H1 (cell line): ENCODE data around the gene CIT. TPM values are rescaled to one million over a fixed set of nuclear protein-coding genes. Genes with fewer than 3 reads are reported as not detected.

Source experiments
- BCL11A ChIP-seq, 2 experiments: IDR thresholded peaks; one replicate each; pipeline ENCODE4 v1.6.1; 2011; ENCODE audit warnings: low read depth in 2 of 2, low read length in 2 of 2, mild to moderate bottlenecking in 2 of 2
- FOSL1 ChIP-seq: IDR thresholded peaks from 2 replicates; pipeline ENCODE4 v1.6.1; 2011; ENCODE audit warnings: mild to moderate bottlenecking, low read depth, low read length, moderate library complexity; ENCODE audit not compliant: insufficient read depth
- GTF2F1 ChIP-seq: IDR thresholded peaks from 2 replicates; pipeline ENCODE4 v1.6.1; 2012; ENCODE audit warnings: low read depth, low read length, improper control_type of control experiment, borderline replicate concordance
- HDAC6 ChIP-seq: IDR thresholded peaks from one replicate; pipeline ENCODE4 v1.7.1; 2012; ENCODE audit warnings: low read depth, mild to moderate bottlenecking, inconsistent platforms, low read length, moderate library complexity
- TAF1 ChIP-seq: IDR thresholded peaks from 2 replicates; pipeline ENCODE4 v1.6.1; 2011; ENCODE audit warnings: mild to moderate bottlenecking, low read depth, low read length
- polyA plus RNA-seq, 7 experiments: library from polyadenylated mRNA; depleted of rRNA in 3 of 7; stranded (reverse) in 5 of 7; unstranded in 2 of 7; fragments of >200 nt in 5 of 7; fragments of 200-250 nt in 2 of 7; gene quantifications; 1 replicate in 5 of 7; 2 replicates in 1 of 7; 4 replicates in 1 of 7; pipeline versions ENCODE4 v1.2.1 to v1.2.3, GENCODE V29; 2011 to 2013; ENCODE audit warnings: missing spikeins in 2 of 7, mixed read lengths in 2 of 7
- total RNA-seq: library from RNA; stranded (reverse); fragmentation: NEBNext Ultra II Directional; extraction: Animal tissue kit (Norgen Biotek cat#: 25700); gene quantifications from 2 replicates; pipeline ENCODE4 v1.2.1, GENCODE V29; 2021
- TF ChIP-seq, protein P1 (sequence below): fragments of 300-600 bp; sonication (generic); IDR thresholded peaks from 2 replicates; pipeline ENCODE4 v1.7.1; 2012; ENCODE audit warnings: low read length, moderate library complexity, mild to moderate bottlenecking, inconsistent platforms; ENCODE audit not compliant: insufficient replicate concordance
- TF ChIP-seq, protein P2 (sequence below), 3 experiments: IDR thresholded peaks; 1 replicate in 2 of 3; 2 replicates in 1 of 3; pipeline versions ENCODE4 v1.5.1 to v1.6.1; 2011; ENCODE audit warnings: low read length in 3 of 3, mild to moderate bottlenecking in 3 of 3, inconsistent platforms in 2 of 3, low read depth in 1 of 3, moderate library complexity in 1 of 3; ENCODE audit not compliant: insufficient read depth in 1 of 3; ENCODE audit errors: control extremely low read depth in 1 of 3
- TF ChIP-seq, protein P3 (sequence below): IDR thresholded peaks from 2 replicates; pipeline ENCODE4 v1.6.1; 2012; ENCODE audit warnings: inconsistent platforms

The CIT gene
- total and polyA plus RNA-seq, 2 of the 8 experiments (the other 6 are each of a cell fraction or from before 2014, with no cell fraction given), result 17.1 to 60.9 TPM

DNA sequence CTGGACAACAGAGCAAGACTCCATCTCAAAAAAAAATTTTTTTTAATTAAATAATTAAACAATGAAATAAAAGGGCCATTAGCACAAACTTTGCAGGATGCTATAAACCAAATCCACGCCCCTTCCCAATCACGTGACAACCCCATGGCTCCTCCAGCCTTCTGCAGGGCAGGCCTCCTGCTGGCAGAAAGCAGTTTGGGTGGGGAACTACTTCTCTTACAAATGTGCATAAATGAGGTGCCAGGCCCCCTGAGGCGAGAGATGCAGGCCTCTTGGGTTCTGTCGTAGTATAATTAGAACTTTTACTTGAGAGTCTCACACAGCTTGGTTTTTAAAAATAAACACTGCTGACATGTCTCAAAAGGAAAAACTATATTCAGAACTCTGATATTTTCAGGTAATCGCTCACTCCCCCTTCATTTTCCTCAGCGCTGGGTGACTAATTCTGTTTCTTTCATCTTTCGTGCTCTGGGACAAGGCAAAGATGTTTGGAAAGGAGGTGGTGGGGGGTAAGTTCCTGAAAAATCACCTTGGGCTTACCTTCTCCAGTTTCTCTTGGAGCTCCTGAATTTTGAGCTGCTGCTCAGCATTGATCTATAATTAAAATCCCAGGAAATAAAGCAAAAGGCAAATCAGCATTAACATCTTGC is 101.7 kb downstream of the CIT start (continued):
- TF ChIP-seq, protein P1, sequence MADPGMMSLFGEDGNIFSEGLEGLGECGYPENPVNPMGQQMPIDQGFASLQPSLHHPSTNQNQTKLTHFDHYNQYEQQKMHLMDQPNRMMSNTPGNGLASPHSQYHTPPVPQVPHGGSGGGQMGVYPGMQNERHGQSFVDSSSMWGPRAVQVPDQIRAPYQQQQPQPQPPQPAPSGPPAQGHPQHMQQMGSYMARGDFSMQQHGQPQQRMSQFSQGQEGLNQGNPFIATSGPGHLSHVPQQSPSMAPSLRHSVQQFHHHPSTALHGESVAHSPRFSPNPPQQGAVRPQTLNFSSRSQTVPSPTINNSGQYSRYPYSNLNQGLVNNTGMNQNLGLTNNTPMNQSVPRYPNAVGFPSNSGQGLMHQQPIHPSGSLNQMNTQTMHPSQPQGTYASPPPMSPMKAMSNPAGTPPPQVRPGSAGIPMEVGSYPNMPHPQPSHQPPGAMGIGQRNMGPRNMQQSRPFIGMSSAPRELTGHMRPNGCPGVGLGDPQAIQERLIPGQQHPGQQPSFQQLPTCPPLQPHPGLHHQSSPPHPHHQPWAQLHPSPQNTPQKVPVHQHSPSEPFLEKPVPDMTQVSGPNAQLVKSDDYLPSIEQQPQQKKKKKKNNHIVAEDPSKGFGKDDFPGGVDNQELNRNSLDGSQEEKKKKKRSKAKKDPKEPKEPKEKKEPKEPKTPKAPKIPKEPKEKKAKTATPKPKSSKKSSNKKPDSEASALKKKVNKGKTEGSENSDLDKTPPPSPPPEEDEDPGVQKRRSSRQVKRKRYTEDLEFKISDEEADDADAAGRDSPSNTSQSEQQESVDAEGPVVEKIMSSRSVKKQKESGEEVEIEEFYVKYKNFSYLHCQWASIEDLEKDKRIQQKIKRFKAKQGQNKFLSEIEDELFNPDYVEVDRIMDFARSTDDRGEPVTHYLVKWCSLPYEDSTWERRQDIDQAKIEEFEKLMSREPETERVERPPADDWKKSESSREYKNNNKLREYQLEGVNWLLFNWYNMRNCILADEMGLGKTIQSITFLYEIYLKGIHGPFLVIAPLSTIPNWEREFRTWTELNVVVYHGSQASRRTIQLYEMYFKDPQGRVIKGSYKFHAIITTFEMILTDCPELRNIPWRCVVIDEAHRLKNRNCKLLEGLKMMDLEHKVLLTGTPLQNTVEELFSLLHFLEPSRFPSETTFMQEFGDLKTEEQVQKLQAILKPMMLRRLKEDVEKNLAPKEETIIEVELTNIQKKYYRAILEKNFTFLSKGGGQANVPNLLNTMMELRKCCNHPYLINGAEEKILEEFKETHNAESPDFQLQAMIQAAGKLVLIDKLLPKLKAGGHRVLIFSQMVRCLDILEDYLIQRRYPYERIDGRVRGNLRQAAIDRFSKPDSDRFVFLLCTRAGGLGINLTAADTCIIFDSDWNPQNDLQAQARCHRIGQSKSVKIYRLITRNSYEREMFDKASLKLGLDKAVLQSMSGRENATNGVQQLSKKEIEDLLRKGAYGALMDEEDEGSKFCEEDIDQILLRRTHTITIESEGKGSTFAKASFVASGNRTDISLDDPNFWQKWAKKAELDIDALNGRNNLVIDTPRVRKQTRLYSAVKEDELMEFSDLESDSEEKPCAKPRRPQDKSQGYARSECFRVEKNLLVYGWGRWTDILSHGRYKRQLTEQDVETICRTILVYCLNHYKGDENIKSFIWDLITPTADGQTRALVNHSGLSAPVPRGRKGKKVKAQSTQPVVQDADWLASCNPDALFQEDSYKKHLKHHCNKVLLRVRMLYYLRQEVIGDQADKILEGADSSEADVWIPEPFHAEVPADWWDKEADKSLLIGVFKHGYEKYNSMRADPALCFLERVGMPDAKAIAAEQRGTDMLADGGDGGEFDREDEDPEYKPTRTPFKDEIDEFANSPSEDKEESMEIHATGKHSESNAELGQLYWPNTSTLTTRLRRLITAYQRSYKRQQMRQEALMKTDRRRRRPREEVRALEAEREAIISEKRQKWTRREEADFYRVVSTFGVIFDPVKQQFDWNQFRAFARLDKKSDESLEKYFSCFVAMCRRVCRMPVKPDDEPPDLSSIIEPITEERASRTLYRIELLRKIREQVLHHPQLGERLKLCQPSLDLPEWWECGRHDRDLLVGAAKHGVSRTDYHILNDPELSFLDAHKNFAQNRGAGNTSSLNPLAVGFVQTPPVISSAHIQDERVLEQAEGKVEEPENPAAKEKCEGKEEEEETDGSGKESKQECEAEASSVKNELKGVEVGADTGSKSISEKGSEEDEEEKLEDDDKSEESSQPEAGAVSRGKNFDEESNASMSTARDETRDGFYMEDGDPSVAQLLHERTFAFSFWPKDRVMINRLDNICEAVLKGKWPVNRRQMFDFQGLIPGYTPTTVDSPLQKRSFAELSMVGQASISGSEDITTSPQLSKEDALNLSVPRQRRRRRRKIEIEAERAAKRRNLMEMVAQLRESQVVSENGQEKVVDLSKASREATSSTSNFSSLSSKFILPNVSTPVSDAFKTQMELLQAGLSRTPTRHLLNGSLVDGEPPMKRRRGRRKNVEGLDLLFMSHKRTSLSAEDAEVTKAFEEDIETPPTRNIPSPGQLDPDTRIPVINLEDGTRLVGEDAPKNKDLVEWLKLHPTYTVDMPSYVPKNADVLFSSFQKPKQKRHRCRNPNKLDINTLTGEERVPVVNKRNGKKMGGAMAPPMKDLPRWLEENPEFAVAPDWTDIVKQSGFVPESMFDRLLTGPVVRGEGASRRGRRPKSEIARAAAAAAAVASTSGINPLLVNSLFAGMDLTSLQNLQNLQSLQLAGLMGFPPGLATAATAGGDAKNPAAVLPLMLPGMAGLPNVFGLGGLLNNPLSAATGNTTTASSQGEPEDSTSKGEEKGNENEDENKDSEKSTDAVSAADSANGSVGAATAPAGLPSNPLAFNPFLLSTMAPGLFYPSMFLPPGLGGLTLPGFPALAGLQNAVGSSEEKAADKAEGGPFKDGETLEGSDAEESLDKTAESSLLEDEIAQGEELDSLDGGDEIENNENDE, result no peak
- no peak for TF ChIP-seq GTF2F1
- no peak for TF ChIP-seq TAF1
- TF ChIP-seq, protein P2, sequence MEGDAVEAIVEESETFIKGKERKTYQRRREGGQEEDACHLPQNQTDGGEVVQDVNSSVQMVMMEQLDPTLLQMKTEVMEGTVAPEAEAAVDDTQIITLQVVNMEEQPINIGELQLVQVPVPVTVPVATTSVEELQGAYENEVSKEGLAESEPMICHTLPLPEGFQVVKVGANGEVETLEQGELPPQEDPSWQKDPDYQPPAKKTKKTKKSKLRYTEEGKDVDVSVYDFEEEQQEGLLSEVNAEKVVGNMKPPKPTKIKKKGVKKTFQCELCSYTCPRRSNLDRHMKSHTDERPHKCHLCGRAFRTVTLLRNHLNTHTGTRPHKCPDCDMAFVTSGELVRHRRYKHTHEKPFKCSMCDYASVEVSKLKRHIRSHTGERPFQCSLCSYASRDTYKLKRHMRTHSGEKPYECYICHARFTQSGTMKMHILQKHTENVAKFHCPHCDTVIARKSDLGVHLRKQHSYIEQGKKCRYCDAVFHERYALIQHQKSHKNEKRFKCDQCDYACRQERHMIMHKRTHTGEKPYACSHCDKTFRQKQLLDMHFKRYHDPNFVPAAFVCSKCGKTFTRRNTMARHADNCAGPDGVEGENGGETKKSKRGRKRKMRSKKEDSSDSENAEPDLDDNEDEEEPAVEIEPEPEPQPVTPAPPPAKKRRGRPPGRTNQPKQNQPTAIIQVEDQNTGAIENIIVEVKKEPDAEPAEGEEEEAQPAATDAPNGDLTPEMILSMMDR (IDR thresholded peaks at IDR 0.05; ENCODE audit: control extremely low read depth in 1 of 3, insufficient read depth in 1 of 3, low read depth in 1 of 3, low read length in 3 of 3), result no peak
- no peak for TF ChIP-seq FOSL1
- no peak for TF ChIP-seq BCL11A (IDR thresholded peaks at IDR 0.05; ENCODE audit: low read depth in 2 of 2, low read length in 2 of 2)
- TF ChIP-seq, protein P3, sequence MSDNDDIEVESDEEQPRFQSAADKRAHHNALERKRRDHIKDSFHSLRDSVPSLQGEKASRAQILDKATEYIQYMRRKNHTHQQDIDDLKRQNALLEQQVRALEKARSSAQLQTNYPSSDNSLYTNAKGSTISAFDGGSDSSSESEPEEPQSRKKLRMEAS, result no peak
- TF ChIP-seq HDAC6, result no peak
